ENCODE results near the gene CDCA3. TPM values are rescaled to one million over a fixed set of nuclear protein-coding genes. Genes with fewer than 3 reads are reported as not detected.

Gene CDCA3
- total RNA-seq, 4 donors from 2014 or later: 5.9 to 20.0 (median 12.8) TPM

GRCh38 chr12:6834873-6835272 is 16.2 kb downstream of the CDCA3 start:
- no peak for DNase-seq
- TF ChIP-seq CTCF (IDR thresholded peaks at IDR 0.05): no peak
- no peak for TF ChIP-seq POLR2A (IDR thresholded peaks at IDR 0.05)
- H3K27me3 ChIP-seq: peaks cover 0 to 6% (median 0%) of the 10 kb centered on the region in 4 donors
- WGBS, 2 donors: 73 to 78% methylated on average over 5 of the region's 5 CpGs
- peaks cover 0 to 71% (median 0%) of the 10 kb centered on the region in 3 donors for H3K36me3 ChIP-seq
- H3K9me3 ChIP-seq: no peaks in the 10 kb centered on the region
- H3K4me1 ChIP-seq: peaks cover 0 to 10% (median 0%) of the 10 kb centered on the region in 3 donors
- H3K4me3 ChIP-seq: no peak overlapping the region
- intact Hi-C loops (cut with DNase I): no loop called here
- H3K27ac ChIP-seq: no peak overlapping the region

- no peaks in the 10 kb centered on the region for H3K9me3 ChIP-seq
- WGBS, 2 donors: 65 to 67% methylated on average over 1 of the region's 1 CpG
- intact Hi-C loops (cut with DNase I): no loop called here
- H3K4me1 ChIP-seq: peaks cover 0 to 16% (median 0%) of the 10 kb centered on the region in 3 donors
- H3K36me3 ChIP-seq: peaks cover 0 to 67% (median 0%) of the 10 kb centered on the region in 3 donors
- no peak overlapping the region for H3K27ac ChIP-seq
- H3K4me3 ChIP-seq: no peak overlapping the region
- no peak for DNase-seq
- H3K27me3 ChIP-seq: peaks cover 0 to 13% (median 0%) of the 10 kb centered on the region in 4 donors
- TF ChIP-seq POLR2A (IDR thresholded peaks at IDR 0.05) (no peak), CTCF (IDR thresholded peaks at IDR 0.05) (no peak)
These were observed 16.8 kb downstream of the CDCA3 start for GRCh38 chr12:6834254-6834653.

- Histone ChIP-seq H3K9me3 (no peaks in the 10 kb centered on the region), H3K4me1 (peaks cover 0 to 24% (median 0%) of the 10 kb centered on the region in 3 donors), H3K4me3 (no peak overlapping the region), H3K27me3 (peaks cover 0 to 22% (median 0%) of the 10 kb centered on the region in 4 donors), H3K36me3 (peaks cover 0 to 58% (median 0%) of the 10 kb centered on the region in 3 donors), H3K27ac (no peak overlapping the region)
- intact Hi-C loops (cut with DNase I): no loop called here
- no peak for DNase-seq
- 70 to 82% methylated on average over 2 to 5 of the region's 6 CpGs for whole genome bisulfite sequencing, 2 donors
- TF ChIP-seq POLR2A (IDR thresholded peaks at IDR 0.05): no peak
- no peak for TF ChIP-seq CTCF (IDR thresholded peaks at IDR 0.05)
These were observed 17.7 kb downstream of the CDCA3 start for GRCh38 chr12:6833189-6833890.

- H3K27me3 ChIP-seq: peaks cover 0 to 32% (median 0%) of the 10 kb centered on the region in 4 donors
- peaks cover 0 to 46% (median 0%) of the 10 kb centered on the region in 3 donors for H3K36me3 ChIP-seq
- H3K4me1 ChIP-seq: peaks cover 2 to 36% (median 5%) of the 10 kb centered on the region in 3 donors
- no peaks in the 10 kb centered on the region for H3K9me3 ChIP-seq
- no peak for TF ChIP-seq POLR2A (IDR thresholded peaks at IDR 0.05)
- no peak for TF ChIP-seq CTCF (IDR thresholded peaks at IDR 0.05)
- no peak overlapping the region for H3K27ac ChIP-seq
- WGBS, 2 donors: 86 to 93% methylated on average over 4 of the region's 4 CpGs
- intact Hi-C loops (cut with DNase I): no loop called here
- no peak overlapping the region for H3K4me3 ChIP-seq
- no peak for DNase-seq
These were observed 19.0 kb downstream of the CDCA3 start for GRCh38 chr12:6832125-6832524.

- peaks cover 0 to 40% (median 0%) of the 10 kb centered on the region in 3 donors for H3K36me3 ChIP-seq
- H3K27ac ChIP-seq: no peak overlapping the region
- intact Hi-C loops (cut with DNase I): no loop called here
- no peak overlapping the region for H3K4me3 ChIP-seq
- peaks cover 2 to 41% (median 8%) of the 10 kb centered on the region in 3 donors for H3K4me1 ChIP-seq
- 80 to 87% methylated on average over 6 to 9 of the region's 12 CpGs for WGBS, 2 donors
- H3K9me3 ChIP-seq: no peaks in the 10 kb centered on the region
- peaks cover 0 to 38% (median 0%) of the 10 kb centered on the region in 4 donors for H3K27me3 ChIP-seq
- TF ChIP-seq POLR2A (IDR thresholded peaks at IDR 0.05): no peak
- no peak for TF ChIP-seq CTCF (IDR thresholded peaks at IDR 0.05)
- DNase-seq: no peak
These were observed 19.6 kb downstream of the CDCA3 start for GRCh38 chr12:6831450-6831995.

Measured in esophagus squamous epithelium (tissue), 5 donors.